Aorta (tissue), 5 donors: ENCODE data around the gene HES6. TPM values are rescaled to one million over a fixed set of nuclear protein-coding genes. Genes with fewer than 3 reads are reported as not detected.

Experiments used
- ATAC-seq: fragments of 200-7000 bp; cut with Tn5 transposase; one replicate; pipeline ENCODE4 v1.9.1; 2022; ENCODE audit warnings: moderate library complexity; ENCODE audit not compliant: low FRiP score
- DNase-seq, 2 donors: peaks; one replicate each; pipeline ENCODE4 v3.0.0-alpha.2; 2020
- H3K27ac ChIP-seq, 2 donors: one replicate each; pipeline ENCODE4 v1.5.1; 2013; ENCODE audit warnings: low read length in 2 of 2, mild to moderate bottlenecking in 2 of 2, moderate library complexity in 2 of 2, control low read depth in 1 of 2, inconsistent platforms in 1 of 2, low read depth in 1 of 2
- H3K27me3 ChIP-seq, 2 donors: one replicate each; pipeline ENCODE4 v1.6.1; 2013; ENCODE audit warnings: control low read depth in 1 of 2, low read length in 1 of 2, mild to moderate bottlenecking in 1 of 2, moderate library complexity in 1 of 2; ENCODE audit not compliant: insufficient read depth in 2 of 2, control insufficient read depth in 1 of 2
- H3K36me3 ChIP-seq, 2 donors: one replicate each; pipeline ENCODE4 v1.6.1; 2013; ENCODE audit warnings: control low read depth in 1 of 2, low read length in 1 of 2, mild to moderate bottlenecking in 1 of 2; ENCODE audit not compliant: insufficient read depth in 2 of 2, control insufficient read depth in 1 of 2
- H3K4me1 ChIP-seq, 2 donors: one replicate each; pipeline ENCODE4 v1.6.1; 2013; ENCODE audit warnings: low read length in 2 of 2, control low read depth in 1 of 2, mild to moderate bottlenecking in 1 of 2, moderate library complexity in 1 of 2; ENCODE audit not compliant: insufficient read depth in 2 of 2, control insufficient read depth in 1 of 2
- H3K4me3 ChIP-seq, 2 donors: one replicate each; pipeline ENCODE4 v1.5.1; 2013; ENCODE audit warnings: low read length in 2 of 2, control low read depth in 1 of 2, mild to moderate bottlenecking in 1 of 2
- H3K9me3 ChIP-seq: one replicate; pipeline ENCODE4 v1.6.1; 2013; ENCODE audit warnings: mild to moderate bottlenecking, low read length; ENCODE audit not compliant: control insufficient read depth
- WGBS, 2 donors: extraction: QIAGEN DNeasy Blood & Tissue Kit; methylation state at CpG; one replicate each; pipeline ENCODE4 v1.1.7; 2013; 5-methylcytosine and 5-hydroxymethylcytosine counted together
- intact Hi-C, 2 donors: fragments of 100-400 bp; cut with DNase I; formaldehyde crosslinking; loops; one replicate each; pipeline versions ENCODE4 v1.14.2 to v1.15.0; 2022
- polyA plus RNA-seq, 2 donors: library from polyadenylated mRNA; stranded (reverse); fragments of 200-250 nt; gene quantifications; one replicate each; pipeline ENCODE4 v1.2.3, GENCODE V29; 2013
- total RNA-seq, 2 donors: library from RNA; stranded (reverse); fragmentation: NEBNext Ultra II Directional; extraction: Animal tissue kit (Norgen Biotek cat#: 25700); gene quantifications; one replicate each; pipeline ENCODE4 v1.2.1, GENCODE V29; 2021
- donor health status: healthy with polysubstance abuse.
- donor health status: Bipolar disorder and iron deficiency.
- donor health status: DM: no; HTN: no; CAD: no.
- donor health status: DM: no; HTN: no; CAD: no.
- donor health status: DM: yes; HTN: yes; CAD: no.

The HES6 gene
- total and polyA plus RNA-seq, 4 donors: 3.3 to 9.4 (median 4.3) TPM

DNA sequence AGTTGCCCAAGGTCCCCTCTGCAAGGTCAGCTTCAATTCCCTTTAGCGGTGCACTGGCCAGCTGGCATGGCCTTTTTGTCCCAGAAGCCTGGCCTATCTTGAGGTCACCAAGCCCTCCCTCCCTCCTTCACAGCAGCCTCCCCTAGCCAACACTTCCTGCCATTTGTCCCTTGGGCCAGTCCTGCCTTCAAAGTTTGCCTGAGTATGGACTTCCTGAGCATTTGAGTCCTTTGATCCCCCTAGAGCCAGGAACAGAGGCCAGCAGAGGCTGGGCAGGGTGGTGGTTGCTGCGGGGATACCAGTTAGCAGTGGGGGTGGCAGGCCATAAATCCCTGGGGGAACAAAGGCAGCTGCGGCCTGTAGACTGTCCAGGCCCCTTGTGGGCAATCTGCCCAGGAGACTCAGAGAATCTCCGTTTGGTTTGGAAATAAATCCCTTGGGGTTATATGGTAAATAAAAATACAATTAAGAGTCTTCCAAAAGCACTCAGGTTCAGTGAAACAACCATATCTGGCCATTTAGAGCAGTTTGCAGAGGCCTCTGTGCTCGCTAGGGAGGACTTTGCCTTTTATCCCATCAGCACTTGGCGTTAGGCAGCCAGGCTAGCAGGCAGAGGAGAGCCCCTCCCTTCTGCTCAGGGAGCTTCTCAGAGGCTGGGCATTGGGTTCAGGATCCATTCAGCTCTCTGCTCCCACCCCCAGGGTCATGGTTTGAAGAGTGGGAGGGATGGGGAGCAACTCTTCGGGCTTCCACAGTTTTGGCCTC lies 3.1 kb upstream of the HES6 start:
- Histone ChIP-seq H3K27ac (peak overlapping the region in 1 of 2 donors; percentile 66), H3K36me3 (peaks cover 0 to 4% of the 10 kb centered on the region in 2 donors), H3K4me3 (no peak overlapping the region), H3K27me3 (no peaks in the 10 kb centered on the region), H3K9me3 (no peaks in the 10 kb centered on the region), H3K4me1 (no peaks in the 10 kb centered on the region)
- intact Hi-C loops: no loop called here
- WGBS, 2 donors: 18 to 22% methylated on average over 7 of the region's 7 CpGs
- ATAC-seq (peak; percentile 37), DNase-seq (no peak)

DNA sequence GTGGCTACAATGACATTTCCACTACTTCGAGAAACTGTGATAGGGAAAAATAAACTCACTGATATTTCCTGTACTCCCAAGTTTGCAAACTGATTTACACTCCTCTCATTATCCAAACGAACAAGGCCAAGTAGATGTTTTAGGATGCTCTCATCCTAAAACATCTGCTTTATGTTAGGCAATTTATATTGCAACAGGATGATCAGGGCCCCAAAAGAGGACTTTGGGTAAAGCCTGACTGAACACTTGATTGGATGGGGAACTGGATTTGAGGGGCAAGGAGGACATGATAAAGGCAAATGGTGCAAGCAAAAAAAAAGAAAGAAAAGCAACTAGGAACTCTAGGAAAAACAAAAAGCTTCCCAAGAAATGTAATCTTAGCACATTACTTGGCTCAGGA lies 2.1 kb upstream of the HES6 start:
- Histone ChIP-seq H3K4me3 (no peak overlapping the region), H3K4me1 (no peaks in the 10 kb centered on the region), H3K9me3 (no peaks in the 10 kb centered on the region), H3K27me3 (no peaks in the 10 kb centered on the region), H3K27ac (no peak overlapping the region), H3K36me3 (peaks cover 0 to under 1% of the 10 kb centered on the region in 2 donors)
- intact Hi-C loops: no loop called here
- ATAC-seq (no peak), DNase-seq (no peak)
- WGBS, 2 donors: 68 to 69% methylated on average over 2 of the region's 2 CpGs

DNA sequence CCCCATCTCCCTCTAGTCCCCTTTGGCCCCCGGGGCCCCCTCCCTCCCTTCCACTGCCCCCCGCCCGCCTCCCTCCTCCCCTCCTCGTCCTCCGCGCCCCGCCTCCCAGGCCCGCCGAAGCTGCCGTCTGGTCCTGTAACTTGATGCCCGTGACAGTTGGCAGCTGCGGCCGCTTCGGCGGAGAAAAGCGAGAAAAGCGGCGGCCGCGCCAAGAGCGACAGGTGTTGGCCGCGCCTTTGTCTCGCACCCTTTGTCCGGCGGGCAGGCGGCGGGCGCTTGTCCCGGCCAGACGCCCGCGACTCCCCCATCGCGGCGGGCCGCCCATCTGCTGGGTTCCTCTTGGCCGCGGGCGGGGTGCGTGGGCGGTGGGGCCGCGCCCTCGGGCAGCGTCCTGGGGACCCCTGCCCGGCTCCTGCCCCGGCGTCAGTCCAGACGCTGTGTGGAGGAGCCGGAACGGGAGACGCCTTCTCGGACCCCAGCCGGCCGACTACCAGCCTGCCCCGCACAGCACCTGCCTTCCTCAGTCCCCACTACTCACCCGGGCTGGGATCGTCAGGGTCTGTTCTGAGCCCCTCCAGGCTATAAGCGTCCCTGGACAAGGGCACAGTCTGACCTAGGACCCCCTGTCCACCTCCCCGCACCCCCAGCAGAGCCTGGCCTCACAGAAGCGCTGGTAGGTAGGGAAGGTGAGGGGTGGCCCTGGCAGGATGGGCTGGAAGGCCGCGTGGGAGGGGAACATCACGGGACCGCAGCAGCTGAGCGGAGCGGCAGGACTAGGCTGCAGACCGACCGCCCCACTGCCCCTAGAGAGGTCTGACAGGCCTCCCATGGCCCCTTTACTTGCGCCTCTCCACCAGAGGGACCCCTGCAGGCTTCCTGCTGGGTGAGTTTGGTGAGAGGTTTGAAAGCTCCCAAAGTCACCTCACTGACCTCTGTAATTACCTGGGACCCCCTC lies 1.2 kb upstream of the HES6 start:
- intact Hi-C loops: no loop called here
- no peak for ATAC-seq
- peak overlapping the region in 1 of 2 donors; percentile 49 for H3K27ac ChIP-seq

DNA sequence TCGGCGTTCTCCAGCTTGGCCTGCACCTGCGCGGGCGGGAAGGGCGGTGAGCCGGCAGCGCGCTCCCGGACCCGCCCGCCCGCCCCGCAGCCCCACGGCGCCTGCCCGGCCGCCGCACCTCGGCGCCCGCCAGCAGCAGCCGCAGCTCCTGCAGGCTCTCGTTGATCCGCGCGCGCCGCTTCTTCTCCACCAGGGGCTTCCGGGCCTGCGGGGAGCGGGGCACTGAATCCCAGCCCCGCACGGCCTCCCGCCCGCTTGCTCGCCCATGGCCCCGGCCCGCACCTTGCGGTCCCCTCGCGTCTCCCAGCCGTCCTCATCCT lies 335 bp downstream of the HES6 start:
- DNase-seq (peak in 1 of 2 donors; percentile 57), ATAC-seq (no peak)
- no peaks in the 10 kb centered on the region for H3K9me3 ChIP-seq
- no peaks in the 10 kb centered on the region for H3K27me3 ChIP-seq
- H3K27ac ChIP-seq: no peak overlapping the region
- intact Hi-C loops: no loop called here
- peak overlapping the region; percentile 50 to 56 for H3K4me3 ChIP-seq
- WGBS, 2 donors: 1% methylated on average over 17 to 43 of the region's 43 CpGs
- H3K4me1 ChIP-seq: no peaks in the 10 kb centered on the region
- H3K36me3 ChIP-seq: no peaks in the 10 kb centered on the region

More for the DNA sequence above, 1.2 kb upstream of the HES6 start:
- no peaks in the 10 kb centered on the region for H3K36me3 ChIP-seq
- H3K9me3 ChIP-seq: no peaks in the 10 kb centered on the region
- DNase-seq: peak; percentile 54 to 87
- 20 to 50% methylated on average over 27 to 71 of the region's 71 CpGs for WGBS, 2 donors
- no peaks in the 10 kb centered on the region for H3K27me3 ChIP-seq
- no peak overlapping the region for H3K4me3 ChIP-seq
- no peaks in the 10 kb centered on the region for H3K4me1 ChIP-seq

DNA sequence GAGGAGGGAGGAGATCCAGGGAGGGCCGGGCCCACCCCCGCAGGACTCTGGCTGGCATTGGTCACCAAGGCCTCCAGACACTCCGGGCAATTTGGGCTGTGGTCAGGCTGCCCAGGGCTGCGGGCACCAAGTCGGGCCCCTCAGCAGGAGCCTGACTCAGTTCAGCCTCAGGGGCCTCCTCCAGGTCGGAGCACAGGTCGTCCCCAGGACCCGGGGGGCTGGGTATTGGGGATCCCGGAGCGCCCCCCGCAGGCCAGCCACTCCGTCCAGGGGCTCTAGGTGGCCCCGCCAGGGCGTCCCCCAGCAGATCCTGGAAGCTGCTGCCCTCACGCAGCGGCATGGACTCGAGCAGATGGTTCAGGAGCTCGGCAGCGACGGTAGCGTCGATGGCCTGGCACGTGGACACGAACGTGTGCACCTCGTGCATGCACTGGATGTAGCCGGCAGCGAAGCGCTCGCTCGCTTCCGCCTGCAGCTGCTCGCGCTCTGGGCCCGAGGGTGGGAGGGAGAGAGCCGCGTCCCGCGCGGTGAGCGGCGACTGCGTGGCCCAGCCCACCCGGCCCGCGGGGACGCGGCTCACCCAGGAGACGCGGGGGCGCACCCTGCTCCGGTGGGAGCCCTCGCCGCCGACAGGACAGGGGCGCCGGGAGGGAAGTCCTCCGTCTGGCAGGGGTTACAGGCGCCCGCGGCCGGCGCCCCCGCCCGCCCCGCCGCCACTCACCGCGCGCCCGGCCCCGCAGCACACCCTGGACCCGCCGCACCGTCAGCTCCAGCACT lies 884 bp downstream of the HES6 start:
- Histone ChIP-seq H3K4me3 (peak overlapping the region; percentile 50 to 56), H3K27me3 (no peaks in the 10 kb centered on the region), H3K36me3 (no peaks in the 10 kb centered on the region), H3K4me1 (no peaks in the 10 kb centered on the region), H3K9me3 (no peaks in the 10 kb centered on the region), H3K27ac (no peak overlapping the region)
- WGBS, 2 donors: 16 to 20% methylated on average over 55 to 75 of the region's 75 CpGs
- DNase-seq: peak in 1 of 2 donors; percentile 63
- intact Hi-C loops: no loop called here
- no peak for ATAC-seq

DNA sequence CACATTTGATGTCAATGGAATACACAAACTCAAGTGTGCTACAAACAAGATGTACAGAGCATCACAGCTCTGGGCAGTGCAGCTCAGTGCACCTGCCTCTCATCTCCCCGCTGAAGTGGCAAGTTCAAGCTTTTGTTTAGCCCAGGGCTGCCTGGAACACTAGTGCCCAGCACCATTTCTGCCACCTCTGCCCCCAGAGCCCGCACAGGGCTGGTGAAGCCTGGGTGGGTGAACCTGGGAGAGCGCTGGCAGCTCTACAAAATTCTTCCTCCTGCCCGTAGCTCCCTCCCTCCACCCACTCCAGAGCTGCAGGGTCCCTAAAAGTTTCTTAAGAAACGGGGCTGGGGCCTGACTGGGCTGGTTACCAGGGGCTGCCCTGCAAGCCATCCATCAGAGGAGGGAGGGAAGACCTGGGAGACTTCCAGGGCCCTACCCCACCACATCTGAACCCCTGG lies 1.5 kb downstream of the HES6 start:
- ATAC-seq (no peak), DNase-seq (no peak)
- WGBS, 2 donors: 89 to 90% methylated on average over 5 of the region's 5 CpGs
- Histone ChIP-seq H3K27ac (no peak overlapping the region), H3K9me3 (no peaks in the 10 kb centered on the region), H3K27me3 (no peaks in the 10 kb centered on the region), H3K4me3 (no peak overlapping the region), H3K36me3 (no peaks in the 10 kb centered on the region), H3K4me1 (no peaks in the 10 kb centered on the region)
- intact Hi-C loops: no loop called here

DNA sequence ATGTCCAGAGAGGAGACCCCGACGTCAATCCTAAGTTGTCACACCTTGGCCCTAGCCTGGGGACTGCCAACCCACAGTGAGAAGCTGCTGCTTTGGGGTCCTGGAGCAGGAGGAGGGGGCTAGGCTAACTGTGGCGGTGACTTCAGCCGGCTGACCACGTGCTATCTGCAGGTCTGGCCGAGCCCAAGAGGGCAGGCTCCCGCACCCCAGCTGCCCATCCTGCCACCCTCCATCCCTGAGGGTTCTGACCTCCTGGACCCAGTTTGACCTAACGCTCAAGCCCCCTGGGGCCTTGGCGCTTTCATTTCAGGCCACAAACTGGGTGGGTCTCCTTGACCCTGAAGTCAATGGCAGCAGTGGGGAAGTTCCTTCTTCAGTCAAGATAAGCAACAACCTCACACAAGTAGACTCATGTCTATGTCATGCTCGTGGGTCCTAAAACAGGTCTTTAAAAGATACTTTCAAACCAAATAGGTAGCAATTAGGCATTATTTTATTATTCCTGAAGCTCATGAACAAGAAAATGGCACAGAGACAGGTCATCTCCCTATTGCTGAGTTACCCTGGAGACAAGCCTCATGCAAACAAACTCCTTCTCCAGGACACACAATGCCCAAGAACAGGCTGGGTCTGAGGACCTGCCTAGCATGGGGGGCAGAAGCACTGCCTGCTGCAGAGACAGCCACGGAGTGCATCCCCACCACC lies 2.3 kb downstream of the HES6 start:
- Histone ChIP-seq H3K4me1 (no peaks in the 10 kb centered on the region), H3K9me3 (no peaks in the 10 kb centered on the region), H3K27me3 (no peaks in the 10 kb centered on the region), H3K4me3 (no peak overlapping the region), H3K36me3 (no peaks in the 10 kb centered on the region), H3K27ac (no peak overlapping the region)
- ATAC-seq: no peak
- 90 to 95% methylated on average over 11 of the region's 11 CpGs for WGBS, 2 donors
- intact Hi-C loops: no loop called here
- no peak for DNase-seq

DNA sequence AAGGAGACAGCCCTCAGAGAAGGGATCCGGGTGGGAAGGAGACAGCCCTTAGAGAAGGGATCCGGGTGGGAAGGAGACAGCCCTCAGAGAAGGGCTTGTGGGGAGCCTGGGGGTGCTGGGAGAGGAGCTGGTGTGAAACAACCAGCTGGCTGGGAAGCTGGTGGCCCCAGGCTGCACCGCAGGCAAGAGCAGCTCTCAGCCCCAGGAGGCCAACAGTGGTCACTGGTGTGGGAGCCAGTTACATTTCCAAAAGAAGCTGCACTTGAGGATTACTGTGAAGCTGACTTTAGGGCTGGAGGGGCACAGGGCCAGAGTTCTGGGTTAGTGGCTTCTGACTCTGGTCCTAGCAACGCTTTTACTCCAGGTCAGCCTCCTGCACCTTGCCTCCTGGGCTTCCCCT lies 3.3 kb downstream of the HES6 start:
- no peaks in the 10 kb centered on the region for H3K27me3 ChIP-seq
- H3K4me3 ChIP-seq: no peak overlapping the region
- ATAC-seq: no peak
- no peak overlapping the region for H3K27ac ChIP-seq
- H3K36me3 ChIP-seq: no peaks in the 10 kb centered on the region
- H3K9me3 ChIP-seq: no peaks in the 10 kb centered on the region
- H3K4me1 ChIP-seq: no peaks in the 10 kb centered on the region
- intact Hi-C loops: no loop called here
- DNase-seq: no peak
- WGBS, 2 donors: 77 to 91% methylated on average over 4 of the region's 4 CpGs
